HL-60 (cell line): ENCODE results near the gene FGD5.

Source experiments
- POLR2AphosphoS5 ChIP-seq: IDR thresholded peaks from 2 replicates; pipeline ENCODE4 v1.6.1; 2012; ENCODE audit warnings: low read depth
- TF ChIP-seq, protein P1 (sequence below): IDR thresholded peaks from one replicate; pipeline ENCODE4 v1.5.1; 2011; ENCODE audit warnings: low read length, control low read depth, inconsistent platforms; ENCODE audit not compliant: insufficient read depth
- TF ChIP-seq, protein P2 (sequence below): IDR thresholded peaks from 2 replicates; pipeline ENCODE4 v1.6.1; 2012; ENCODE audit warnings: low read depth; ENCODE audit not compliant: insufficient replicate concordance

DNA sequence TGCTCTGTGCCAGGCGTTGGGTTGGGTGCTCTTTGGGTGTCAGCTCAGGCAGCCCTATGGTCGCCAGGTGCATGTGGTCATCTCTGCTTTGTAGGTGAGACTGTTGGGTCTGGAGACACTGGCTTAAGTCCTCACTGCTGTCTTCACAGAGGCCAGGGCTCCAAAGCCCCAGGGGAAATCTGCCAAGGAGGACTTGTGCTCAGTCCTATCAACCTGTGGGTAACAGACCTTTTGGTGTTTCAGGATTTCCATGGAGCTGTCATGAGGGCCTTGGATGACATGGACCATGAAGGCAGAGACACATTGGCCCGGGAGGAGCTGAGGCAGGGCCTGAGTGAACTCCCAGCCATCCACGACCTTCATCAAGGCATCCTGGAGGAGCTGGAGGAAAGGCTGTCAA lies 78.5 kb downstream of the FGD5 start:
- TF ChIP-seq, protein P1, sequence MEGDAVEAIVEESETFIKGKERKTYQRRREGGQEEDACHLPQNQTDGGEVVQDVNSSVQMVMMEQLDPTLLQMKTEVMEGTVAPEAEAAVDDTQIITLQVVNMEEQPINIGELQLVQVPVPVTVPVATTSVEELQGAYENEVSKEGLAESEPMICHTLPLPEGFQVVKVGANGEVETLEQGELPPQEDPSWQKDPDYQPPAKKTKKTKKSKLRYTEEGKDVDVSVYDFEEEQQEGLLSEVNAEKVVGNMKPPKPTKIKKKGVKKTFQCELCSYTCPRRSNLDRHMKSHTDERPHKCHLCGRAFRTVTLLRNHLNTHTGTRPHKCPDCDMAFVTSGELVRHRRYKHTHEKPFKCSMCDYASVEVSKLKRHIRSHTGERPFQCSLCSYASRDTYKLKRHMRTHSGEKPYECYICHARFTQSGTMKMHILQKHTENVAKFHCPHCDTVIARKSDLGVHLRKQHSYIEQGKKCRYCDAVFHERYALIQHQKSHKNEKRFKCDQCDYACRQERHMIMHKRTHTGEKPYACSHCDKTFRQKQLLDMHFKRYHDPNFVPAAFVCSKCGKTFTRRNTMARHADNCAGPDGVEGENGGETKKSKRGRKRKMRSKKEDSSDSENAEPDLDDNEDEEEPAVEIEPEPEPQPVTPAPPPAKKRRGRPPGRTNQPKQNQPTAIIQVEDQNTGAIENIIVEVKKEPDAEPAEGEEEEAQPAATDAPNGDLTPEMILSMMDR = no peak
- no peak for TF ChIP-seq POLR2AphosphoS5
- TF ChIP-seq, protein P2, sequence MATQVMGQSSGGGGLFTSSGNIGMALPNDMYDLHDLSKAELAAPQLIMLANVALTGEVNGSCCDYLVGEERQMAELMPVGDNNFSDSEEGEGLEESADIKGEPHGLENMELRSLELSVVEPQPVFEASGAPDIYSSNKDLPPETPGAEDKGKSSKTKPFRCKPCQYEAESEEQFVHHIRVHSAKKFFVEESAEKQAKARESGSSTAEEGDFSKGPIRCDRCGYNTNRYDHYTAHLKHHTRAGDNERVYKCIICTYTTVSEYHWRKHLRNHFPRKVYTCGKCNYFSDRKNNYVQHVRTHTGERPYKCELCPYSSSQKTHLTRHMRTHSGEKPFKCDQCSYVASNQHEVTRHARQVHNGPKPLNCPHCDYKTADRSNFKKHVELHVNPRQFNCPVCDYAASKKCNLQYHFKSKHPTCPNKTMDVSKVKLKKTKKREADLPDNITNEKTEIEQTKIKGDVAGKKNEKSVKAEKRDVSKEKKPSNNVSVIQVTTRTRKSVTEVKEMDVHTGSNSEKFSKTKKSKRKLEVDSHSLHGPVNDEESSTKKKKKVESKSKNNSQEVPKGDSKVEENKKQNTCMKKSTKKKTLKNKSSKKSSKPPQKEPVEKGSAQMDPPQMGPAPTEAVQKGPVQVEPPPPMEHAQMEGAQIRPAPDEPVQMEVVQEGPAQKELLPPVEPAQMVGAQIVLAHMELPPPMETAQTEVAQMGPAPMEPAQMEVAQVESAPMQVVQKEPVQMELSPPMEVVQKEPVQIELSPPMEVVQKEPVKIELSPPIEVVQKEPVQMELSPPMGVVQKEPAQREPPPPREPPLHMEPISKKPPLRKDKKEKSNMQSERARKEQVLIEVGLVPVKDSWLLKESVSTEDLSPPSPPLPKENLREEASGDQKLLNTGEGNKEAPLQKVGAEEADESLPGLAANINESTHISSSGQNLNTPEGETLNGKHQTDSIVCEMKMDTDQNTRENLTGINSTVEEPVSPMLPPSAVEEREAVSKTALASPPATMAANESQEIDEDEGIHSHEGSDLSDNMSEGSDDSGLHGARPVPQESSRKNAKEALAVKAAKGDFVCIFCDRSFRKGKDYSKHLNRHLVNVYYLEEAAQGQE = no peak
